Posterior vena cava (tissue), 2 donors: Measurements from ENCODE around the gene FAM20A. TPM values are rescaled to one million over a fixed set of nuclear protein-coding genes. Genes with fewer than 3 reads are reported as not detected.
"Not testable (repeated sequence)": the region's sequence is repeated elsewhere in the genome, so short reads cannot be mapped to it uniquely, and the experiment has no call there.

Experiments used
- DNase-seq: peaks from one replicate; pipeline ENCODE4 v3.0.0-alpha.2; 2020; ENCODE audit warnings: low spot score
- intact Hi-C, 2 donors: fragments of 100-400 bp; cut with DNase I; formaldehyde crosslinking; loops; one replicate each; pipeline versions ENCODE4 v1.14.1 to v1.14.2; 2022 to 2023
- total RNA-seq, 2 donors: library from RNA; stranded (reverse); fragmentation: NEBNext Ultra II Directional; extraction: Animal tissue kit (Norgen Biotek cat#: 25700); gene quantifications; one replicate each; pipeline ENCODE4 v1.2.1, GENCODE V29; 2021
- donor health status: DM: yes; HTN: yes; CAD: no.
- donor health status: DM: yes; HTN: yes; CAD: no.

The FAM20A gene
- total RNA-seq, 2 donors from 2014 or later, result 17.6 to 29.9 TPM

DNA sequence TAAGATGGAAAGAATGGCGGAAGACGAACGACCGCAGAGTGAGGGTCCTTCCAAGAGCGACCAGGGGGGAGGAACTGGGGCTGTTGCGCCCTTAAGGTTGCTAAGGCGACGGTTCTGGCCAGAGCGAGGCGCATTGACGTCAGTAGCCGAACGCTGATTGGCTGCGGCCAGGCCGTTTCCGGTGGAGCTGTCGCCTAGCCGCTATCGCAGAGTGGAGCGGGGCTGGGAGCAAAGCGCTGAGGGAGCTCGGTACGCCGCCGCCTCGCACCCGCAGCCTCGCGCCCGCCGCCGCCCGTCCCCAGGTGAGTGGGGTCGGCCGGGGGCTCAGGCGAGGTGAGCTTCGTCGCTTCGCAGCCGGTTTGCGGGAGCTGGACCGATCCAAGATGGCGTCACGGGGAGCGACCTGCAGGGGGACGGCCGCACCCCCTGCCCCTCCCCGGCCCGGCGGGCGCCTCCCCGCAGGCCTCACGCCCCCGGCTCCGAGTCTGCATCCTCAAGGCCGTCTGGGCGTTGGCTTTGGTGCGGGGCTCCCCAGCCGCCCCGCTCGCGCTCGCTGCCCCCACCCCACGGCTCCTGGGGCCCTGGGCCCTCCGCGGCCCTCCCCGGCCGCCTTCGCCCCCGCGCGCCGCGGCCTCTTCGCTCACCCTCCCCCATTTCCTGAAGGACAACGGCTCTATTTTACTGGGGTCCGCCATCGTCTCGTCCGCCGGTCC lies 88.8 kb downstream of the FAM20A start, which contains the start of gene PRKAR1A:
TSS of gene PRKAR1A (plus strand) at position 184 of the 713 bp plus-strand sequence. CDS start 2,970 bp downstream, outside the sequence.
- peak; percentile 98 for DNase-seq
- intact Hi-C loops, result no loop called here

GRCh38 chr17:68511671-68512246 lies 89.4 kb downstream of the FAM20A start:
- peak; percentile 91 for DNase-seq
- intact Hi-C loops, result no loop called here

DNA sequence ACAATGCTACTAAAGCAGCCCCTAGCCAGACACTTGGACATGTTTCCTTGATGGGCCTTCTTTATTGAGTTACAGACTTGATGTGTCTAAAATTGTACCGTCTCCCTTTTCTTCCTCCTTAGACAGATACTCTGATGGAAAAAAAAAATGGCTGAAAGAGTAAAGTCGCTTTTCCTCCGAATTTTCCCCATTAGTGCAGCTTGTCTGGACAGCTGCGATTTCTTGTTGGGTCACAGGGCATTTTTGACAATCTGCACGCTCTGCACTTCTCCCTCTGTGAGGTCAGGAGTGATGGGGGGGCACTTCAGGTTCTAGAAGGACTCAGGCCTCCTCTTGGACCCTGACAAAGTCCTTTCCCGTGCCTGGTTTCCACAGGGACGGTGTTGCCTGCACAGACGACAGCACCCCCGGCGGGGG lies 89.9 kb downstream of the FAM20A start:
- DNase-seq, result no peak
- intact Hi-C loops, result no loop called here

- intact Hi-C loops, result no loop called here
- no peak for DNase-seq
These were observed 91.8 kb downstream of the FAM20A start for GRCh38 chr17:68509141-68510057.

GRCh38 chr17:68507576-68507975 lies 93.6 kb downstream of the FAM20A start:
- intact Hi-C loops, result no loop called here
- no peak for DNase-seq

GRCh38 chr17:68505951-68506350 lies 95.2 kb downstream of the FAM20A start:
- no peak for DNase-seq
- intact Hi-C loops, result no loop called here

DNA sequence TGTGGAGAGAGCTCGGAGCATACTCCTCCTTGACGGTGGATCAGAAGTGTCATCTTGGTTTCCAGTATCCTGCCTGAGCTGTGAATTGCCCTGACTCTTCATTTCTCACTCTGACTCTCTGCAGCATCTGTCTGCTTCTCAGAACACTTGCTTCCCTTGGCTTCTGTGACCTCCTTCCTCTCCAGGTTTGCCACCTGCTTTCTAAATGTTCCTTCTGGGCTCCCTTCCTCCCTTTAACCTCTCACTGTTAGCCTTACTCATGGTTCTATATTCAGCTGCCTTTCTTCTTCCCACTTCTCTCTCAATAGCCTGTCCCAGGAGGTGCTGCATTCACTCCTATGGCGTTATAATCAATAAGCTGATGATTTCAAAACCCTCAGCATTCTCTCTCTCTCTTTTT lies 100.1 kb downstream of the FAM20A start:
- DNase-seq, result no peak
- intact Hi-C loops, result no loop called here

DNA sequence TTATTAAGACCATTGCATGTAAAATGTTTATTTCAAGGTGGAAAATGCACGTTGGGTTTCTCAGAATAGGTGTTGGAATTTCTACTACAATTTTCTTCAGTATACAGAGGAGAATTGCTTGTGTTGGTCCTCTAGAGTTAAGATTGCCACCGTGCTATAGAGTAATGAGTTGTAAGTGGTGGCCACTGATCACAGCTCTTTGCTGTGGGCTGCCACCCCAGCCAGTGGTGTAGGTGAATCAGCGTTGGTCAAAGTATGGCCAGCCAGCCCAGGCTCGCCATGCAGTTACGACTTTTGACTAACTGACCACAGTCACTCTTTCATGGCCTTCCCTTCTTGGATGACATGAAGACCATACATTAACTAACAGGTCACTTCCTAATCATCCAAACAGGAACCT lies 101.6 kb downstream of the FAM20A start:
- intact Hi-C loops, result no loop called here

GRCh38 chr17:68498479-68499326 lies 102.5 kb downstream of the FAM20A start:
- no peak for DNase-seq
- intact Hi-C loops, result no loop called here

More for the DNA sequence above, 101.6 kb downstream of the FAM20A start:
- DNase-seq, result no peak

- intact Hi-C loops, result no loop called here
- no peak for DNase-seq
These were observed 103.3 kb downstream of the FAM20A start for GRCh38 chr17:68497885-68498319.

DNA sequence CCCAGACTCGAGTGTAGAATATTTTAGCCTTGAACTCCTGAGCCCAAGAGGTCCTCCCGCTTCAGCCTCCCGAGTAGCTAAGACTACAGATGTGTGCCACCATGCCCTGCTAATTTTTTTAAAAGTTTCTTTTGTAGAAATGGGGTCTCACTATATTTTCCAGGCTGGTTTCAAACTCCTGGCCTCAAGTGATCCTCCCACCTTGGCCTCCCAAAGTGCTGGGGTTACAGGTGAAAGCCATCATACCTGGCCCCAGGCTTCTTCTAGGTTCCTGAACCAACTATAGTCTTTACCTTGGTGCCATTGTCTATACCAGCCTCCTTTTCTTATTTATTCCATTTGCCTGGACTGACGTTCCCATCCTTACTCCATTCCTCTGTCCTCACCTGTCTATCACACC lies 106.1 kb downstream of the FAM20A start:
- no peak for DNase-seq
- intact Hi-C loops, result no loop called here

DNA sequence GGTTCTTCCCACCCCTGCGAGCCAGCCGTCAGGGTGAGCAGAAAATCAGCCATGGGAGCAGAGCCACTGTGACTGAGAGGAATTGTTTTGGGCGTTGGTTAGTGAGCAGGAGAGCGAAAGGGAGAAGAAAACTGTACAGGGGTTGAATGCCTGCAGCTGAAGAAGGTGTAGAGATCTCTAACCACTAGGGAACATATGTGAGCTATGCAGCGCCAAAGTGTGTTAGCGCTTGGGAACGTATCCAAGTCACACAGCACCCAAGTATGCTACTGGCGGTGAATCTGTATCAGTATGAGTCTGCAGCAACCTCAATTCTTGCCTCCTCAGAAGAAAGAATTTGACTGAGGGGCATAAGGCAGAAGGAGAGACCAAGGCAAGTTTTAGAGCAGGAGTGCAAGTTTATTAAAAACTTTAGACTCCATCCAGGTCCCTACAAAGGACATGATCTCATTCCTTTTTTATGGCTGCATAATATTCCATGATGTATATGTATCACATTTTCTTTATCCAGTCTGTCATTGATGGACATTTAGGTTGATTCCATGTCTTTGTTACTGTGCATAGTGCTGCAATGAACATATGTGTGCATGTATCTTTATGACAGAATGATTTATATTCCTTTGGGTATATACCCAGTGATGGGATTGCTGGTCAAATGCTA lies 108.6 kb downstream of the FAM20A start:
- DNase-seq, intact Hi-C loops: not testable (repeated sequence)

- DNase-seq, result no peak
These were observed 109.6 kb downstream of the FAM20A start for GRCh38 chr17:68491381-68492231.

DNA sequence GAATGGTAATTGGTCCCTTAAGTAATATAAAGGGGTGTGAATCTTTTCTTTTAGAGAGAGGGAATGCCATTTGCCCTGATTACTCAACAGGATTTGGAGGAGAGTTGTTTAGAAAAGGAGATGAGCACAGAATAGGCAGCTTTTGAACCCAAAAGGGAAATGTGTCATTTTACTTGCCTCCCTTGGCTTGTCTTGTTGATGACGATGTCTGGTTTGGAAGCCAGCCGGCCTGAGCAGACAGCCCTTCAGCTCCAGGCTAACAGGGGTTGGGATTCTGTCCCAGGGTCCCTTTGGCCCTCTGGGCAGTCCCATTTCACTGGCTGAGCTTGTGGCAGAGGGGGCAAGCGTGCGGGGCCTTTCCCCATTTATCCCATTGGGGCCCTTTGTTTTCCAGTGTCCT lies 111.2 kb downstream of the FAM20A start:
- intact Hi-C loops, result no loop called here
- peak; percentile 85 for DNase-seq

More at GRCh38 chr17:68491381-68492231, 109.6 kb downstream of the FAM20A start:
- intact Hi-C loops, result no loop called here
